Lower leg skin (tissue), 4 donors: ENCODE results near the gene HMGN1. TPM values are rescaled to one million over a fixed set of nuclear protein-coding genes. Genes with fewer than 3 reads are reported as not detected.
"Not testable (repeated sequence)": the region's sequence is repeated elsewhere in the genome, so short reads cannot be mapped to it uniquely, and the experiment has no call there.

Experiments
- DNase-seq, 2 donors: peaks; one replicate each; pipeline ENCODE4 v3.0.0-alpha.2; 2019; ENCODE audit warnings: low spot score in 2 of 2
- H3K4me3 ChIP-seq: fragments of 200-600 bp; sonication (generic); 2 replicates; pipeline ENCODE4 v1.5.1; 2017; ENCODE audit warnings: mild to moderate bottlenecking, low read depth; ENCODE audit not compliant: poor library complexity, severe bottlenecking
- POLR2A ChIP-seq, 2 donors: fragments of 450-650 bp; IDR thresholded peaks; one replicate each; pipeline ENCODE4 v1.6.1; 2016 to 2017; ENCODE audit warnings: antibody characterized with exemption in 2 of 2, mild to moderate bottlenecking in 1 of 2, moderate library complexity in 1 of 2
- WGBS, 2 donors: methylation state at CpG; one replicate each; pipeline ENCODE4 v1.1.5; 2018; 5-methylcytosine and 5-hydroxymethylcytosine counted together
- intact Hi-C: fragments of 100-400 bp; cut with DNase I; formaldehyde crosslinking; loops from one replicate; pipeline ENCODE4 v1.15.0; 2023; ENCODE audit warnings: low total_unique reads
- total RNA-seq, 4 donors: library from RNA; depleted of rRNA; stranded (reverse); fragments of >200 nt; gene quantifications; one replicate each; pipeline ENCODE4 v1.1.0, GENCODE V29; 2016
- TF ChIP-seq, protein P1 (sequence below), 3 donors: fragments of 450-650 bp; IDR thresholded peaks; one replicate each; pipeline ENCODE4 v1.5.1; 2016; ENCODE audit warnings: antibody characterized with exemption in 3 of 3, mild to moderate bottlenecking in 3 of 3, moderate library complexity in 2 of 3

HMGN1 gene
- total RNA-seq, 4 donors from 2014 or later, result 103 to 126 (median 111) TPM

DNA sequence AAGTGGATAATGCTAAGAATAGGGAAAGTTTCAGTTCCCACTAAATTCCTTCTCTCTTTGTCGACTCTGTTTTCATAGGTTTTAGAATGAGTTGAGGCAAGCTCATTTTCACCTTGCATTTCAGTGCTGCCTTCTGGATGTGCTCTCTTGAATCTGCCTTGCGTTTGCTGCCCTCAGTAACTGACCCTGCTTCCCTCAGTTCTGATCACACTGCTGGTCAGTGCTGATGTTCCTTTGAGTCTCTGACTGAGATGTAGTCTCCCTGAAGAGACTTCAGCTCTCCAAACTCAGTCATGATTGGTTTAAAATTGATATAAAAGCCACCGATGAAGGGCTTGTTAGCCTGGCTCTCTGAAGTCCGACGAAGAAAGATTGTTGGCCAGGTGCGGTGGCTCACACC is 25.2 kb upstream of the HMGN1 start:
- no peak for DNase-seq
- no peak overlapping the region for H3K4me3 ChIP-seq
- 74 to 76% methylated on average over 6 of the region's 6 CpGs for WGBS, 2 donors
- intact Hi-C loops, result no loop called here
- TF ChIP-seq, protein P1, sequence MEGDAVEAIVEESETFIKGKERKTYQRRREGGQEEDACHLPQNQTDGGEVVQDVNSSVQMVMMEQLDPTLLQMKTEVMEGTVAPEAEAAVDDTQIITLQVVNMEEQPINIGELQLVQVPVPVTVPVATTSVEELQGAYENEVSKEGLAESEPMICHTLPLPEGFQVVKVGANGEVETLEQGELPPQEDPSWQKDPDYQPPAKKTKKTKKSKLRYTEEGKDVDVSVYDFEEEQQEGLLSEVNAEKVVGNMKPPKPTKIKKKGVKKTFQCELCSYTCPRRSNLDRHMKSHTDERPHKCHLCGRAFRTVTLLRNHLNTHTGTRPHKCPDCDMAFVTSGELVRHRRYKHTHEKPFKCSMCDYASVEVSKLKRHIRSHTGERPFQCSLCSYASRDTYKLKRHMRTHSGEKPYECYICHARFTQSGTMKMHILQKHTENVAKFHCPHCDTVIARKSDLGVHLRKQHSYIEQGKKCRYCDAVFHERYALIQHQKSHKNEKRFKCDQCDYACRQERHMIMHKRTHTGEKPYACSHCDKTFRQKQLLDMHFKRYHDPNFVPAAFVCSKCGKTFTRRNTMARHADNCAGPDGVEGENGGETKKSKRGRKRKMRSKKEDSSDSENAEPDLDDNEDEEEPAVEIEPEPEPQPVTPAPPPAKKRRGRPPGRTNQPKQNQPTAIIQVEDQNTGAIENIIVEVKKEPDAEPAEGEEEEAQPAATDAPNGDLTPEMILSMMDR (IDR thresholded peaks at IDR 0.05), result no peak
- no peak for TF ChIP-seq POLR2A (IDR thresholded peaks at IDR 0.05)

DNA sequence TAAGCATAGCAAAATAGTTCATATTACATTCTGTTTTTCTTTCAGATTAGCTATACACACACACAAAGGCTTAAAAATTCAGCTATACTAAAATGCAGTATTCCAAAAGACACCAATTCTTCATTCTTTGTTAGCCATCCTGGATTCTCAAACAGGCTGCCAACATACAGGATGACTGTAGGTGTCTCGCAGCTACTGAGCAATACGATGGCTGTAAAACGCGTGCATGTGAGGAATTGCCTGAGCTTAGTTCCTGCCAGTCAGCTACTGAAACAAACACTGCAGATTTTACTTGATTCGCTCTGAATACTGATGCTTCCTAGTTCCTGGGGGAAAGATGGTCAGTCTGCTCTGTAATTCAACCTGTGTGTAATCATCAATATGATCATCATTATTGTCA is 24.7 kb upstream of the HMGN1 start:
- intact Hi-C loops, result no loop called here
- 8 to 12% methylated on average over 5 of the region's 5 CpGs for WGBS, 2 donors
- no peak overlapping the region for H3K4me3 ChIP-seq
- no peak for TF ChIP-seq POLR2A (IDR thresholded peaks at IDR 0.05)
- TF ChIP-seq, protein P1 (IDR thresholded peaks at IDR 0.05), result no peak
- no peak for DNase-seq

GRCh38 chr21:39369896-39370288 is 21.0 kb upstream of the HMGN1 start:
- intact Hi-C loops, H3K4me3 ChIP-seq, DNase-seq: not testable (repeated sequence)
- 70% methylated on average over 7 of the region's 7 CpGs for WGBS, 2 donors

DNA sequence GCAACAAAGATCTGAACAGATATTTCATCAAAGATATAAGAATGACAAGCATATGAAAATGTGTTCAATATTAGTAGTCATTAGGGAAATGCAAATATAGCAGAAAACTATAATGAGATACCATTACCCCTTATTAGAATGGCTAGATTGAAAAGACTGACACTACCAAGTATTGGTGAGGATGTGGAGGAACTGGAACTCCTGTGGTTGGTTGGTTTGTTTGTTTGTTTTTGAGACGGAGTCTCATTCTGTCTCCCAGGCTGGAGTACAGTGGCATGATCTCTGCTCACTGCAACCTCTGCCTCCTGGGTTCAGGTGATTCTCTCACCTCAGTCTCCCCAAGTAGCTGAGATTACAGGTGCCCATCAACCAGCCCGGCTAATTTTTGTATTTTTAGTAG is 18.9 kb upstream of the HMGN1 start:
- WGBS, 2 donors, result 91 to 92% methylated on average over 2 of the region's 2 CpGs
- no peak for TF ChIP-seq POLR2A (IDR thresholded peaks at IDR 0.05)
- TF ChIP-seq, protein P1 (IDR thresholded peaks at IDR 0.05), result no peak
- DNase-seq, result no peak
- intact Hi-C loops, result no loop called here
- H3K4me3 ChIP-seq, result no peak overlapping the region

- no peak for TF ChIP-seq POLR2A (IDR thresholded peaks at IDR 0.05)
- TF ChIP-seq, protein P1 (IDR thresholded peaks at IDR 0.05), result no peak
- no peak for DNase-seq
- H3K4me3 ChIP-seq, result no peak overlapping the region
- intact Hi-C loops, result no loop called here
- WGBS, 2 donors, result 88 to 95% methylated on average over 4 of the region's 4 CpGs
Measured at GRCh38 chr21:39366563-39366962, 17.7 kb upstream of the HMGN1 start.

GRCh38 chr21:39364949-39365348 is 16.1 kb upstream of the HMGN1 start:
- no peak for DNase-seq
- intact Hi-C loops, result no loop called here
- TF ChIP-seq POLR2A (IDR thresholded peaks at IDR 0.05), result no peak
- TF ChIP-seq, protein P1 (IDR thresholded peaks at IDR 0.05), result no peak
- 94% methylated on average over 4 of the region's 4 CpGs for WGBS, 2 donors
- no peak overlapping the region for H3K4me3 ChIP-seq
